GM18858 (cell line): ENCODE measurements around the gene CAMK1D.
"Not testable (repeated sequence)": the region's sequence is repeated elsewhere in the genome, so short reads cannot be mapped to it uniquely, and the experiment has no call there.

Source experiments
- ATAC-seq: cut with Tn5 transposase; IDR thresholded peaks from one replicate; pipeline ENCODE4 v1.9.1; 2021; ENCODE audit not compliant: unreplicated experiment

Gene CAMK1D

GRCh38 chr10:12340371-12340770, 9.0 kb upstream of the CAMK1D start:
- ATAC-seq: no peak

GRCh38 chr10:12340937-12341336, 8.4 kb upstream of the CAMK1D start:
- ATAC-seq: no peak

- ATAC-seq: no peak
Observed at GRCh38 chr10:12341526-12341925, 7.8 kb upstream of the CAMK1D start.

- no peak for ATAC-seq
Observed at GRCh38 chr10:12344375-12345110, 4.8 kb upstream of the CAMK1D start.

GRCh38 chr10:12346707-12347106, 2.6 kb upstream of the CAMK1D start:
- no peak for ATAC-seq

- no peak for ATAC-seq
Observed at GRCh38 chr10:12348294-12348869, 965 bp upstream of the CAMK1D start.

GRCh38 chr10:12349629-12350166, 351 bp downstream of the CAMK1D start:
- no peak for ATAC-seq

GRCh38 chr10:12350167-12350872, 973 bp downstream of the CAMK1D start:
- ATAC-seq: no peak

GRCh38 chr10:12350925-12351324, 1.6 kb downstream of the CAMK1D start:
- no peak for ATAC-seq

GRCh38 chr10:12351447-12351846, 2.1 kb downstream of the CAMK1D start:
- ATAC-seq: no peak

GRCh38 chr10:12351889-12352288, 2.5 kb downstream of the CAMK1D start:
- no peak for ATAC-seq

- ATAC-seq: no peak
Observed at GRCh38 chr10:12353399-12354242, 4.3 kb downstream of the CAMK1D start.

- ATAC-seq: not testable (repeated sequence)
Observed at GRCh38 chr10:12354696-12355095, 5.3 kb downstream of the CAMK1D start.

GRCh38 chr10:12355384-12355783, 6.0 kb downstream of the CAMK1D start:
- ATAC-seq: no peak

GRCh38 chr10:12357525-12358151, 8.3 kb downstream of the CAMK1D start:
- ATAC-seq: no peak

- no peak for ATAC-seq
Observed at GRCh38 chr10:12358863-12359564, 9.7 kb downstream of the CAMK1D start.

GRCh38 chr10:12360461-12360860, 11.1 kb downstream of the CAMK1D start:
- ATAC-seq: no peak

GRCh38 chr10:12361115-12361514, 11.8 kb downstream of the CAMK1D start:
- not testable (repeated sequence) for ATAC-seq

- no peak for ATAC-seq
Observed at GRCh38 chr10:12364559-12364958, 15.2 kb downstream of the CAMK1D start.

GRCh38 chr10:12367272-12367671, 17.9 kb downstream of the CAMK1D start:
- ATAC-seq: no peak
